DMS114 treated with DMSO at 0.1 percent for 48 hours (cell line): Measurements from ENCODE around the gene GRPEL2.
A peak's percentile ranks its signal among the peaks of the same experiment; 100 is the strongest.

Source experiments
- DNase-seq: peaks from one replicate; lab custom pipeline; 2025; ENCODE audit not compliant: unreplicated experiment; lab: John Stamatoyannopoulos, UW

Gene GRPEL2, protein sequence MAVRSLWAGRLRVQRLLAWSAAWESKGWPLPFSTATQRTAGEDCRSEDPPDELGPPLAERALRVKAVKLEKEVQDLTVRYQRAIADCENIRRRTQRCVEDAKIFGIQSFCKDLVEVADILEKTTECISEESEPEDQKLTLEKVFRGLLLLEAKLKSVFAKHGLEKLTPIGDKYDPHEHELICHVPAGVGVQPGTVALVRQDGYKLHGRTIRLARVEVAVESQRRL

GRCh38 chr5:149345147-149345891 lies at the start of gene GRPEL2:
Gene GRPEL2, plus strand, starts transcription at chr5:149345499. Its CDS starts 41 bp downstream, at chr5:149345540.
- peak; percentile 93 for DNase-seq

DNA sequence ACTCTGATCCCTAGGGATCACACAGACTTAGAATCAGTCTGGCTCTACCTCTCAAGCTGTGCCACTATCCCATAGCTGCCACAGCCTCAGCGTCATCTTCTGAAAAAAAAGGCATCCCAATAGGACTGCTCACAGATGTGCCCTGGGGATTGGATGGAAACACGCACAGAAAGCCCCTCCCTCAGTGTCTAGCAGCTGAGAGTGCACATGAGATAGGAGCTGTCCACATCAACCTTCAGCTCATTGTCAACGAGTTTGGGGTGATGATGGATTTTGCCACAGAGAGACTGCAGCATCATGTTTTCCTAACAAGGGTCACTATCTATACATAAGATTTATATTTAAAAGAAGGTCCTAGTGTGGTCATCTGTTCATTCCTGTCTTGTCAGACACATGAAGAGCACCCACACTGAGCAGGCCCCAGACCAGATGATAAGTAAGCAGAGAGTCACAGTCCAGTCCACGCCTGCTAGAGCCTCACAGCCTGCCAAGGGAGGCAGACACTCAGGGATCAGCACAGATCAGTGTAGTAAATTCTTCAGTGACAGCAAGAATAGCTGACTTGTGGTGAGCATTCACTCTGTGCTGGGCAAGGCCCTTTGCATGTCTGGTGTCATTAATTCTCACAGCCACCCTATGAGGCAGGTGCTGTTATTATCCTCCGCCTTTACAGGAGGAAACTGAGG lies 47.8 kb upstream of the GRPEL2 start:
- DNase-seq: no peak

DNA sequence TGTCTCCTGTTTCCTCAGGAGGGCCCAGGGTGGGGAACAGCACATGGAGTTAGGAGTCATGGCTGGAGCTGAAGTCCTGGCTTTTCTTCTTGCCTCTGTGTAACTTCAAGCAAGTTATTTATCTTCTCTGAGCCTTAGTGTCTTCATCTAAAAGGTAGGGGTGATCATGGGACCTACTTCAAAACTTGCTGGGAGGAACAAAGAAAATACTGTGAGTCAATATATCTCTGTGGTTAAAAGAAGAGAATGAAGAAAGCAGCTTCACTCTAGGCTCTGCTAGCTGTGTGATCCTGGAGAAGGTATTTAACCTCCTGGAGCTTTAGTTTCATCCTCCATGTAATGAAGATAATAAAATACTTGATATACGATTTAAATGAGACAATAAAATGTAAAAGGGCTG lies 47.1 kb upstream of the GRPEL2 start:
- no peak for DNase-seq

GRCh38 chr5:149298842-149299404 lies 46.4 kb upstream of the GRPEL2 start:
- DNase-seq: no peak

- no peak for DNase-seq
Observed at GRCh38 chr5:149299451-149300054, 45.7 kb upstream of the GRPEL2 start.

DNA sequence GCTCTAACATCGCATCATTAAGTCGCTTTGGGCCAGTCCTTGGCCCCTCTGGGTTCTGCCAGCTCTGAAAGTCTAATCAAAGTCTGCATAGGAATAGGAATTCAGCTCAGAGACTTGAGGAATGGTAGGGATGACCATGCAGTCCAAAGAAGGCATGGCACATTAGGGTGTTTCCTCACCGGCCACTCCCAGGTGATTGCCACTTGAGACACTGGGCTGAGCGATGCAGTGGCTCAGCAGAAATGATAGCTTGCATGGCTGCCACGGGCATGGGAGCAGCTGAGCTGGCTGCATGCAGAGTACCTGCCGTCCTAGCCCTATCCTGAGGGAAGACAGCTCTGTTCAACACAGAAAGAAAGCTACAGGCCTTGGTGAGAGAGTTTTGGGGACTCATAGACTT lies 44.9 kb upstream of the GRPEL2 start:
- no peak for DNase-seq

DNA sequence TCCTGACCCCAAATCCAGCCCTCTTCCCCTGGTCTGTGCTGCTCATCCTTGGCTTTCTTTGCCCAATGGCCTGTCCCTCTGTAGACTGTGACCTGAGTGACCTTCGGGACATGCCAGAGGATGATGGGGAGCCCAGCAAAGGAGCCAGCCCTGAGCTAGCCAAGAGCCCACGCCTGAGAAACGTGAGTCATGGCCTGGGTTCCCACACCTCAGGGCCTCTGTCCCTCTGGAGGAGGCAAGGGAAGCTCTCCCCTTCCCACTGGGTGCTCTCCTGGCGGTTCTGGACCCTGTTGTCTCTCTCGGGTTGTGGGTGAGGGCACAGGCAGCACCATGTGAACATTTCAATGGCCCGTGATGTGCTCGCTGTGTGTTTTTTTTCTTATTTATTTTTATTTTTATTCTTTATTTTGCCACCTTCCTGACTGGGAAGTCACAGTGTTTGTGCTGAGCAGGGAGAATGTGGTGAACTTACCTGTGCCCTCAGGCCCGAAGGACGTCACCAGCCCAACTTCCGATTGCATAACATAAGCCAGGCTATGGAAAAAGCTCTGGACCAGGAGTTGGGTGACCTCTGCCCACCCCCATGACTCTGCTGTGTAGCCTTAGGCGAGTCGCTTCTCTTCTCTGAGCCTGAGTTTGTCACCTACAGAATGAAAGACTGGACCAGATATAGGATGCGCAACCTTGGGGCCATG lies 44.1 kb upstream of the GRPEL2 start:
- DNase-seq: no peak

DNA sequence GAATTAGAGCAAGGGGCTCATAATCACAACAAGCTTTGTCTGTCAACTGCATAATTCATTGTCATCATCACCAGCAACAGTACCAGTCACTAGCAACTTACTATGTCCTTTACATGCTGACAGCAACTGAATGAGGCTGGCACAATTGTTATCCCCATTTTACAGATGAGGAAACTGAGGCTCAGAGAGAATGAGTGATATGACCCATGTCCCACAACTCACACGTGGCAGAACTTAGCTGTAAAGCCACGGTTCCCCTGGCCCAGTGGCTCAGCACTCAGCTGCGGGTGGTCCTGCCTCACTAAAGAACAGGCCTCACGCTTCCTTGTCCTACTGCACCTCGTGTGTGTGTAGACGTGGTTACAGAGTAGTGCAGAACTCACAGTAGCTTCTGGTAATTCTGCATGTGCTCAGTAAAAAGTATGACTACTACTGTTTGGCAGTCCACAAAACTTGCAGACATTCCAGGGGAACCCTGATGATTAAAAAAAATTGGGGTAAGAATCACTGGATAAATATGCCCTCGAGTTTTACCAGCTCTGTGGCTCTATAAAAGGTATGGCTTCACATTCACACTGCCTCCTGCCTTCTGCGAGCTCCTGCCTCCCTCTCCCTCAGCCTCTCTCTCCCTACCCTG lies 43.4 kb upstream of the GRPEL2 start:
- DNase-seq: no peak

- DNase-seq: no peak
Observed at GRCh38 chr5:149302641-149303040, 42.7 kb upstream of the GRPEL2 start.

- no peak for DNase-seq
Observed at GRCh38 chr5:149303210-149303609, 42.1 kb upstream of the GRPEL2 start.

- DNase-seq: no peak
Observed at GRCh38 chr5:149304195-149305078, 40.9 kb upstream of the GRPEL2 start.

DNA sequence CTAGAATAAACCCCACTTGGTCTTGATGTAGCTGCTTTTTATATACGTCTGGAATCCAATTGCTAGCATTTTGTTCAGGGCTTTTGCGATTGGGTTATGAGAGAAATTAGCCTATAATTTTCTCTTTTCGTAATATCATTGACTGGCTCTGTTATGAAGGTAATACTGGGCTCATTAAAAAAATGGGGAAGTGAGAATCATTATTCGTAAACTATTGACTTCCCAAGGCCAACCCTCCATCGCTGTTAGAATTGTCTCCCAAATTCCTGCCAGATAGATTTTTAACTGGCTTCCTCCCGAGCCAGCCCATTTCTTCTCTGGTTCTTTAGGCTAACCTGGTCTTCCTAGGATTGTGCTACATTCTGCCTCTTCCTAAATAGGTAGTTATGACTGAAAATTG lies 35.9 kb upstream of the GRPEL2 start:
- DNase-seq: no peak

- no peak for DNase-seq
Observed at GRCh38 chr5:149310488-149310887, 34.8 kb upstream of the GRPEL2 start.

DNA sequence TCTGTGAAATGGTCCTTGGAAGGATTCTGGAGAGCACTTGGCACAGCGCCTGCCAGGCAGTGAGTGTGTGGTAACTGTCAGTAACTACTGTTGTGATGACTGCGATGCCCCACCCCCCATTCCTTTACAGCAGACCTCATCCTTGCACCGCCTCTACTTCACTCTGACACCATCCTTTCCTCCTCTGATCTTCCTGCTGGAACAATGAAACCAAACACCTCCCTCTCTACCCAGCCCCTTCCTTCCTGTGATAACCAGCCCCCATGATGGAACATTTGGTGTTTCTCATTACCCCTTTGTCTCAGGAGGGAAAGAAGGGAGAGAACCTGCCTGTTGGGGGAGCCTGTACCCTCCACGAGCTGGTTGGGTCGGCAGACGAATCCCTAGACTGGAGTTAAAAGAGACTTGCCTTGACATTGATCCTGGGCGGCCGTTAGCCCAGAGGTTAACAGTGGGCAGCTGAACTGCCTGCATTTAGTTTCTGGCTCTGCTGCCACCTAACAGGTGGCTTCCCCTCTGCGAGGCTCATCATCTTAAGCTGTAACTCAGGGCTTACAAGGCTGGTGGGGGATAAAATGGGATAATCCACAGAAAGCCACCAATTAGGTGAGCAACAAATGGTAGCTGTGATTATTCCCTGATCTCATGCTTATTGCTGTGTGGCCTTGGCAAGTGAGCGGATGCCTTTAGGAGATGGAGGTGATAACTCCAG lies 34.2 kb upstream of the GRPEL2 start:
- DNase-seq: no peak

GRCh38 chr5:149313151-149313841 lies 32.0 kb upstream of the GRPEL2 start:
- DNase-seq: no peak

DNA sequence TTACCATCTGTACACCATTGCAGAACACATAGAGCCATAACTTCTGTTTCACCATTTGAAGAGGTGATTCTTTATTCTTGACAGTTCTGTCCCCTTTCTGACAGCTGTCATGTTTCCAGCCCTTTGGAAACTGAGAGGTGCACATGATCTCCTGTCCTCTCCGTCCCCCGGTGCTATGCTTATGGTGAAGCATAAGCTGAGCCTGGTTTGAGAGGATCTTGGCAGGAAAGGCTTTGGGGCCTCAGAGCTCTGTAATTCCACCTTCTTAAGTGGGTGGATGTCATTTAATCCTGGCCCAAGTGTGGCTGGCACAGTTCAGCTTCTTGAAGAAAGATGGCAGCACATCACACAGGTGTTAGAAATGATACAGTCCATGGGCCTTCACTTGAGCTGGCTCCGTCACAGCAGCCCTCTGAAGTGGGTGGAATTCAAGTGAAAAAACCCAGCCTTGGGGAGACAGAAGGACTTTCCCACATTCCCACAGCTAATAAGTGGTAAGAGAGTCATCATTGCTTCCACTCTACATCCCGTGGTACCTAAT lies 30.7 kb upstream of the GRPEL2 start:
- no peak for DNase-seq

DNA sequence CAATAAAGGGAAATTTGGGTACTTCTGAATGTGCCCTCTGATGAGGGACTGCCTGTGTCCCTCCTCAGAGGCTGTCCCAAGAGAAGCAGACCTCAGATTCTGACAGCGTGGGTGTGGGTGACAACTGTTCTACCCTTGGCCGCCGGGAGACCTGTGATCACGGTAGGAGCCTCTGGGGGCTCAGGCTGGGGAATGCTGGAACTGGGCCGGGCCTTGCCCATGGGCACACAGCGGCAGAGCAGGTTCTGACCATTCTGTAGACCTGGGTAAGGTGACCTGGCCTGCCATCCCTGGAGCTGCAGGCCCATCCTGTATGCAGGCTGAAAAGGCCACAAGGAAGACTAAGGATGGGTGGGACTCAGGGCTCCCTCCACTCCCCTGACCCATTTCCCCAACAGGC lies 29.5 kb upstream of the GRPEL2 start:
- DNase-seq: no peak
